Urothelium cell line (cell line): ENCODE measurements around the gene CST11.

Source experiments
- DNase-seq: peaks from one replicate; pipeline ENCODE4 v3.0.0; 2011; ENCODE audit warnings: low spot score, mixed read lengths
- FAIRE-seq: peaks from 2 replicates; lab custom pipeline; 2011; peaks lifted over from hg19 to GRCh38; lab: Jason Lieb, UNC

Gene CST11

GRCh38 chr20:23454816-23455215 is 2.1 kb upstream of the CST11 start:
- no peak for FAIRE-seq
- no peak for DNase-seq

- FAIRE-seq: peak; percentile 99
- no peak for DNase-seq
Measured at GRCh38 chr20:23453549-23454543, 1.2 kb upstream of the CST11 start.

- no peak for FAIRE-seq
- DNase-seq: no peak
Measured at GRCh38 chr20:23451956-23452487, 654 bp downstream of the CST11 start.

DNA sequence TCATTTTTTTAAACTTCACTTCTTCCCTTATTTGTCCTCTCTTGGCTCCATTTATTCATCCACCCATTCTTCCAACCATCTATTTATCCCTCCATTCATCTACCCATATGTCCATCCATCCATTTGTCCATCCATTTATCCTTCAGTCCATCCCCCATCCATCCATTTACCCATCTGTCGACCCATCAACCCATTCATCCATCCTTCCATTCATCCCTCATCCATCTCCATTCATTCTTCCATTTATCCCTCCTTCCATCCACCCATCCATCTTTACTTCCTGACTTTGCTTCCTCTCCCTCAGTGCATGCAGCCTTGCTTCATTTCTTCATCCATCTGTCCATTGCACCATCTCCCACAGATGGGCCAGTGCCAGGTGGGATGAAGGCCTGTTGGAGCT is 1.8 kb downstream of the CST11 start:
- FAIRE-seq: no peak
- no peak for DNase-seq

DNA sequence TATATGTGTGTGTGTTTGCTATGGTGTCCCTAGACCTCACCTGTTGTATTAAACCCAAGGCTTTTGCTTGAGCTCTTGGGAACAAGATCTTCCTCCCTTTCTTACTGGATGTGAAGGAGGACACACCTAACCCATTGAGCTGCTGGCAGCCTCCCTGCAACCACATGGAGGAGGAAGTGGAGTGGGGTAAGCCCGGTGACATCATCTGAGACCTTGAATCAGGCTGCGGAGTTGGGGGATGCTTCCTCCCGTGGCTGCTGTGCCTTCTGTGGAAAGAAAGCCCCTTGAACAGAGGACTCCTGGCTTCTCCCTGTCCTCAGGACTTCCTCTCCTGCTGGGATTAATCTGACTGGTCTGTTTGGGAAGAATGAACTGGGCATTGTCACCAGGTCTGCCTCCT is 3.3 kb downstream of the CST11 start:
- FAIRE-seq (peak; percentile 17), DNase-seq (no peak)

- FAIRE-seq: no peak
Measured at GRCh38 chr20:23448167-23448566, 4.5 kb downstream of the CST11 start.

DNA sequence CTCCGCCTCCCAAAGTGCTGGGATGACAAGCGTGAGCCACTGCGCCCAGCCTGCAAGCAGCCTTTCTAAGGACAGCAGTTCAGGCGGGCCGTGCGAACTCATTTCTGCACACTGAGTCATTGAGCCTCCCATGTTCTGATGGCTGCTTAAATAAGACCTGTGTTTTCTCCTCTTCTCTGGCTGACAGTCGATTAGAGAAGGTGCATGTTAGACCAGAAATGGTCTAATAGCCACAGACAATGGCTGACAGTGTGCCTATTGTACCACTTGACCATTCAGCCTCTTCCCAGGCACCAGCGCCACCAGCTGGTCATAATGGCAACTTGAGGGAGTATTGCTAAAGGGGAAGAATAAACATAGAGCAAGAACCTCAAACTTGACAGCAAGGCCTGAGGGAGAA is 6.2 kb downstream of the CST11 start:
- FAIRE-seq (peak; percentile 53), DNase-seq (peak; percentile 56)

More at GRCh38 chr20:23448167-23448566, 4.5 kb downstream of the CST11 start:
- no peak for DNase-seq

- FAIRE-seq (no peak), DNase-seq (peak; percentile 70)
Measured at GRCh38 chr20:23445596-23446217, 7.0 kb downstream of the CST11 start.

DNA sequence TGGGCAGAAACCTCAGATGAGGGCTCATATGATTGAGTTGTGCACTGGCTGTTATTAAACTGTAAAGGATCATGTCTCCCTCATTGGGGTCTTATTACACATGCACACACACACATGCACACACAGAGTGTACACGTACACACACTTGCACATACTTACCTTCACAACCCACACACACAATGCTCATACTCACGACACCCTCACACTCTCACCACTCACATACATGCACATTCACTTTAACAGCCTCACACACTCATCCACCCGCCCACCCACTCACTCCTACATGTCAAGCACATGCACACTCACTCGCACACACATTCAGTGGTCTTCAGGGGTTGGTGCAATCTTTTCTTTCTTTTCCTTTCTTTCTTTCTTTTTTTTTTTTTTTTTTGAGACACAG is 7.8 kb downstream of the CST11 start:
- FAIRE-seq: no peak
- DNase-seq: no peak

- DNase-seq: no peak
- FAIRE-seq: no peak
Measured at GRCh38 chr20:23442436-23442835, 10.2 kb downstream of the CST11 start.

GRCh38 chr20:23441850-23442313 is 10.8 kb downstream of the CST11 start:
- DNase-seq: peak; percentile 79
- peak; percentile 59 for FAIRE-seq

DNA sequence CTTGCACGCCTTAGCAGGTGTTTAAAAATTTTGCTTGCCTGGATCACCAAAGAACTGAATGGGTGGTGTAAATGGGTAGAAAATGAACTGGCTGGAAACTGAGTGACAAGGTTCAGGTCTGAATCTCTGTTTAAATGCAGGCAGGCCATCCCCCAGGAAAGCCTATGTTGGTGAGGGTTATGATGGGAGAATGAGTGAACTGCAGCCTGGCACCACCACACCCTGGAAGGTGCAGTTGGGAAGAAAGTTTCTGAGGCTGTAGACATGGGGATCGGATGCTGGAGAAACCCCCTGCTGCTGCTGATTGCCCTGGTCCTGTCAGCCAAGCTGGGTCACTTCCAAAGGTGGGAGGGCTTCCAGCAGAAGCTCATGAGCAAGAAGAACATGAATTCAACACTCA is 12.7 kb downstream of the CST11 start:
- no peak for DNase-seq

GRCh38 chr20:23438661-23439060 is 14.0 kb downstream of the CST11 start:
- no peak for DNase-seq
- FAIRE-seq: no peak

More for the DNA sequence above, 12.7 kb downstream of the CST11 start:
- no peak for FAIRE-seq

DNA sequence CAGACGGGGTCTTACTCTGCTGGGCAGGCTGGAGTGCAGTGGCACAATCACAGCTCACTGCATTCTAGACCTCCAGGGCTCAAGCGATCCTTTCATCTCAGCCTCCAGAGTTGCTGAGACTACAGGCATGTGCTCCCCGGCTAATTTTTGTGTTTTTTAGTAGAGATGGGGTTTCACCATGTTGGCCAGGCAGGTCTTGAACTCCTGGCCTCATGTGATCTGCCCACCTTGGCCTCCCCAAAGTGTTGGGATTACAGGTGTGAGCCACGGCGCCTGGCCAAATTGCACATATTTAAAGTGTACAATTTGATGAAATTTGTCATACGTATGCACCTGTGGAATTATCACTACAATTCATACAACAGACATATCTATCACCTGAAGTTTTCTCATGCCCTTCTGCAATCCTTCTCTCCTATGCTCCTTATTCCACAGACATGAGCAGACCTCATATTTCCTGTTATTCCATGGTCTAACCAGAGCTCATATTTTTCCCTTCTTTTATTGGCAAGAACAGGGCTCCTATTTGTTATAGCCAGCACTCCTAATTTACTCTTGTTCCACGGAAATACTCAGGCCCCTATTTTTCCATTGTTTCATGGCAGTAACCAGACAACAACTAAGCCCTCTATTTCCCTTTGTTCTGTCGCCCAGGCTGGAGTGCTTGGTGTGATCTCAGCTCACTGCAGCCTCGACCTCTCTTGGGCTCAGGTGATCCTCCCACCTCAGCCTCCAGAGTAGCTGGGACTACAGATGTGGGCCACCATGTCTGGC is 15.4 kb downstream of the CST11 start:
- no peak for FAIRE-seq
- no peak for DNase-seq

DNA sequence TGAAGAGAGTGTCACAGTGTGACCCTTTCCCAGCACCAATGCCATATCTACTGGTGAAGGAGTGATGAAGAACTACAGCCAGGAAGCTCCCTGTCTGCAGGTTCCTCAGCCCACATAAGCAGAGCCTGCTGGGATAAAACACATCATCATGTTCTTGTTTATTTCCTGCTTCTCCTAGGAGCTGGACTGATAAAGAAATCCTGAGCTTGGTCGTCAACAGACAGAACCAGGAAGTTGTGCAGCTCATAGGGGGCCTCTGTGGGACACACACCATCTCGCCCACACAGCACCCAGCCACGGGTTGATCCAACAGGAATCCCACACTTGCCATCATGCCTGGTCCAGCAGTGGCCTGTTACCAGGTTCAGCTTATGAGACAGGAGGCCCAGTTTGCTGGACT is 16.0 kb downstream of the CST11 start:
- FAIRE-seq (no peak), DNase-seq (no peak)

- DNase-seq: no peak
- no peak for FAIRE-seq
Measured at GRCh38 chr20:23435626-23436539, 16.8 kb downstream of the CST11 start.

DNA sequence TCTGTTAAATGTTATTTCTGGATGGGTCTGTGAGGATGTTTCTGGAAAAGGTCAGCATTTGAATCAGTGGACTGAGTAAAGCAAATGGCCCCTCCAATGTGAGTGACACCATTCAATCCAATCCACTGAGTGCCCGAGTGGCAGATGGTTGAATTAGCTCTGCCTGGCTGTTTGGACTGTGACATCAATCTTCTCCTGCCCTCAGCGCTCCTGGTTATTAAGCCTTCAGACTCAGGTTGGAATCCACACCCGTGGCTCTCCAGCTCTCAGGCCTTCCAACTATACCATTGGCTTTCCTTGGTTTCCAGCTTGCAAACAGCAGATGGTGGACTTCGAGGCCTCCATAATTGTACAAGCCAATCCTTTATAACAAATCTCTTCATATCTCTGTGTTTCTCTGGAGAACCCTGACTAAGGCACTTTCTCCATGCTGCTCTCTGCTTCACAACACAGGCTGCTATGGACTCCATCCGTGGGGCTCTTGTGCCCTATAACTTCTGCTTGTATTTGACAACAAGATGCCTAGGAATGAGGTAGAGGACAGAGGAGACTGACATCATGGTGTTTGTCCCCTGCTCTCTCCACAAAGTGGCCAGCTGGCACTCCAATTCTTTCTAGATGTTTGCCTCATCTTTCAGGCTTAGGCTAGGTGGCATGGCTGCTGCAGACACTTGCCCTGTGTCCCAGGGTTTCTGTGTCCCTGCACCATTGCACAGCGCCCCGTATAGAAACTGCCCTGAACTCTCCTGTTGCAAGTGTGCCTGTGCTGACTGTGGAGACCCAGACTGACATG is 18.0 kb downstream of the CST11 start:
- no peak for FAIRE-seq
- DNase-seq: no peak

DNA sequence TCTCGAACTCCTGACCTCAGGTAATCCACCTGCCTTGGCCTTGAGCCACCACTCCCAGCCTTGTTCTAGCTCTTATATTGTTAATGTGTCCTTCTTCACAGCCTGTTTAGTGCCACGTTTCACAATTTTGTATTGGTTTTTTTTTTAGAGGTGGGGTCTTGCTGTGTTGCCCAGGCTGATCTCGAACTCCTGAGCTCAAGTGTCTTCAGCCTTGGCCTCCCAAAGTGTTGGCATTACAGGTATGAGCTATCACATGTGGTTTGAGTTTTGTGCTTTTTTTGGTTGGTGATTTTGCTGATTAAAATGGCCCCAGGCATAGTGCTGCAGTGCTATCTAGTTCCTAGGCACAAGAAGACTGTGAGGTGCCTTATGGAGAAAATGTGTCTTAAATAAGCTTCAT is 19.0 kb downstream of the CST11 start:
- no peak for FAIRE-seq

GRCh38 chr20:23425129-23425528 is 27.5 kb downstream of the CST11 start:
- FAIRE-seq (no peak), DNase-seq (no peak)

More for the DNA sequence above, 19.0 kb downstream of the CST11 start:
- DNase-seq: no peak
